Breast epithelium (tissue), 3 donors: ENCODE measurements around the gene PCSK2.

Experiments used
- POLR2A ChIP-seq: fragments of 450-650 bp; IDR thresholded peaks from one replicate; pipeline ENCODE4 v1.6.1; 2016; ENCODE audit warnings: antibody characterized with exemption, mild to moderate bottlenecking, moderate library complexity
- TF ChIP-seq, protein P1 (sequence below), 3 donors: fragments of 450-650 bp; IDR thresholded peaks; one replicate each; pipeline ENCODE4 v1.5.1; 2016 to 2017; ENCODE audit warnings: antibody characterized with exemption in 3 of 3, mild to moderate bottlenecking in 3 of 3, moderate library complexity in 3 of 3

DNA sequence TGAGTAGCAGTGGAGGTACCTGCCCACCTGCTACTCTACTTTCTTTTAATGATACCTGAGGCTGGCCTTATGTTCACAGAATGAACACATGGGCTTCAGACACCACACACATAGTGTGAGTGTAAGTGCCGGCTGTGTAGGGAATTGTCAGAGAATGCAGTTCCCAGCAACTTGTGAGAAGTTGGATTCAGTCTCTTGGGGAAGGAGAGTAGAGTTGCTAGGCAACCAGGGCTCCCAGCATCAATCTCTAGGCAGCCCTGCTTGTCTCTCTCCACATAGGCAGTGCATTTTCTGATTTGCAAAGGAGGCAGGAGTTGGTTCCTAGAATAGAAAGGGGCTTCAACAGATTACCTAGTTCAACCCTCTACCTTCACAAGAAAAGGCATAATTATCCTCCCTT, 230.2 kb downstream of the PCSK2 start:
- TF ChIP-seq, protein P1, sequence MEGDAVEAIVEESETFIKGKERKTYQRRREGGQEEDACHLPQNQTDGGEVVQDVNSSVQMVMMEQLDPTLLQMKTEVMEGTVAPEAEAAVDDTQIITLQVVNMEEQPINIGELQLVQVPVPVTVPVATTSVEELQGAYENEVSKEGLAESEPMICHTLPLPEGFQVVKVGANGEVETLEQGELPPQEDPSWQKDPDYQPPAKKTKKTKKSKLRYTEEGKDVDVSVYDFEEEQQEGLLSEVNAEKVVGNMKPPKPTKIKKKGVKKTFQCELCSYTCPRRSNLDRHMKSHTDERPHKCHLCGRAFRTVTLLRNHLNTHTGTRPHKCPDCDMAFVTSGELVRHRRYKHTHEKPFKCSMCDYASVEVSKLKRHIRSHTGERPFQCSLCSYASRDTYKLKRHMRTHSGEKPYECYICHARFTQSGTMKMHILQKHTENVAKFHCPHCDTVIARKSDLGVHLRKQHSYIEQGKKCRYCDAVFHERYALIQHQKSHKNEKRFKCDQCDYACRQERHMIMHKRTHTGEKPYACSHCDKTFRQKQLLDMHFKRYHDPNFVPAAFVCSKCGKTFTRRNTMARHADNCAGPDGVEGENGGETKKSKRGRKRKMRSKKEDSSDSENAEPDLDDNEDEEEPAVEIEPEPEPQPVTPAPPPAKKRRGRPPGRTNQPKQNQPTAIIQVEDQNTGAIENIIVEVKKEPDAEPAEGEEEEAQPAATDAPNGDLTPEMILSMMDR (IDR thresholded peaks at IDR 0.05) = no peak
- TF ChIP-seq POLR2A = no peak
